ENCODE results near the gene ZDHHC1. TPM values are rescaled to one million over a fixed set of nuclear protein-coding genes. Genes with fewer than 3 reads are reported as not detected.
A peak's percentile ranks its signal among the peaks of the same experiment; 100 is the strongest.
"Not testable (repeated sequence)": the region's sequence is repeated elsewhere in the genome, so short reads cannot be mapped to it uniquely, and the experiment has no call there.

The ZDHHC1 gene
- total and polyA plus RNA-seq, 12 donors = 1.3 to 30.0 (median 12.6) TPM

DNA sequence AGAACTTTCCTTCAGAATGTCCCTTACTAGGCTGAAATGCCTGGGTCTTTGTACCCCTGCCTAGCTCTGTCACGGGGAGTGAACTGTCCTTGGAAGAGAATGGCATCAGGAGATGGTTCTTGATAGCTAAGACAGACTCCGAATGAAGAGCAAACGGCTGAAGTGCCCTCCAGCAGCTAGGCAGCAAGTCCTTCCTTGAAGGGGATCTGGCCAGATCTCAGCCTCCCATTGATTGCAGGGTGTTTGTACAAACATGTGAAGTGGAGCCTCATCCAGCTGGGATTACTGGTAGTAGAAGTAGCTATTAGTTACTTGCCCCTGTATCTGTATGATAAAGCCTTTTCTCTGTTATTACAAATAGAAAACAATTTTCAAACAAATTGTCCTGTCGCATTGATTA lies 58.7 kb downstream of the ZDHHC1 start:
- H3K27me3 ChIP-seq = no peaks in the 10 kb centered on the region
- no peak for DNase-seq
- no peaks in the 10 kb centered on the region for H3K9me3 ChIP-seq (replicated peaks in 1 of 3)
- no peak overlapping the region for H3K4me3 ChIP-seq
- TF ChIP-seq POLR2A (IDR thresholded peaks at IDR 0.05) = no peak
- TF ChIP-seq, protein P1, sequence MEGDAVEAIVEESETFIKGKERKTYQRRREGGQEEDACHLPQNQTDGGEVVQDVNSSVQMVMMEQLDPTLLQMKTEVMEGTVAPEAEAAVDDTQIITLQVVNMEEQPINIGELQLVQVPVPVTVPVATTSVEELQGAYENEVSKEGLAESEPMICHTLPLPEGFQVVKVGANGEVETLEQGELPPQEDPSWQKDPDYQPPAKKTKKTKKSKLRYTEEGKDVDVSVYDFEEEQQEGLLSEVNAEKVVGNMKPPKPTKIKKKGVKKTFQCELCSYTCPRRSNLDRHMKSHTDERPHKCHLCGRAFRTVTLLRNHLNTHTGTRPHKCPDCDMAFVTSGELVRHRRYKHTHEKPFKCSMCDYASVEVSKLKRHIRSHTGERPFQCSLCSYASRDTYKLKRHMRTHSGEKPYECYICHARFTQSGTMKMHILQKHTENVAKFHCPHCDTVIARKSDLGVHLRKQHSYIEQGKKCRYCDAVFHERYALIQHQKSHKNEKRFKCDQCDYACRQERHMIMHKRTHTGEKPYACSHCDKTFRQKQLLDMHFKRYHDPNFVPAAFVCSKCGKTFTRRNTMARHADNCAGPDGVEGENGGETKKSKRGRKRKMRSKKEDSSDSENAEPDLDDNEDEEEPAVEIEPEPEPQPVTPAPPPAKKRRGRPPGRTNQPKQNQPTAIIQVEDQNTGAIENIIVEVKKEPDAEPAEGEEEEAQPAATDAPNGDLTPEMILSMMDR (IDR thresholded peaks at IDR 0.05) = no peak
- WGBS, 4 donors = 59 to 82% (median 72%) methylated on average over 4 of the region's 4 CpGs
- H3K4me1 ChIP-seq (replicated peaks in 1 of 2) = no peaks in the 10 kb centered on the region
- intact Hi-C loops (cut with DNase I) = no loop called here
- H3K36me3 ChIP-seq (replicated peaks in 1 of 2) = no peaks in the 10 kb centered on the region
- H3K27ac ChIP-seq = no peak overlapping the region

DNA sequence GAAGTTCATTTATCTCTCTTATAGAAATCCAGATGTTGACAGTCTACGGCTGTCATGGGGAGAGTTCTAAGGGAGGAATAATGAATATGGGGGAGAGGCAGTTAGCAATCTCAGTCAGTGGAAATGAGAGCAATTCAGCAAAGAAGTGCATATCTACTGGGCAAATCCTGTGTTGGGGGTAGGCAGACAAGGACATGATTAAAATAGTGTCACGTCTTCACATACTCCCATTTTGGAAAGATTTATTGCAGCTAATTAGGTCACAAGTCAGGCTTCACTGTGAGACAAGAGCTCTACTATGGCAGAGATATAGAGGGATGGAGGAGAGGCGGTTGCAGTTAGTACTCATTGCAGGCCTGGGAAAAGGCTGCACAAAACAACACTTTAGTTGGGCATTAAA lies 59.9 kb downstream of the ZDHHC1 start:
- no peak for TF ChIP-seq POLR2A (IDR thresholded peaks at IDR 0.05)
- TF ChIP-seq, protein P1 (IDR thresholded peaks at IDR 0.05) = no peak
- intact Hi-C loops (cut with DNase I) = no loop called here
- Histone ChIP-seq H3K4me3 (no peak overlapping the region), H3K4me1 (replicated peaks in 1 of 2) (no peaks in the 10 kb centered on the region), H3K9me3 (replicated peaks in 1 of 3) (no peaks in the 10 kb centered on the region), H3K27ac (no peak overlapping the region), H3K36me3 (replicated peaks in 1 of 2) (no peaks in the 10 kb centered on the region), H3K27me3 (no peaks in the 10 kb centered on the region)
- 64 to 84% (median 74%) methylated on average over 3 of the region's 3 CpGs for WGBS, 4 donors
- no peak for DNase-seq

DNA sequence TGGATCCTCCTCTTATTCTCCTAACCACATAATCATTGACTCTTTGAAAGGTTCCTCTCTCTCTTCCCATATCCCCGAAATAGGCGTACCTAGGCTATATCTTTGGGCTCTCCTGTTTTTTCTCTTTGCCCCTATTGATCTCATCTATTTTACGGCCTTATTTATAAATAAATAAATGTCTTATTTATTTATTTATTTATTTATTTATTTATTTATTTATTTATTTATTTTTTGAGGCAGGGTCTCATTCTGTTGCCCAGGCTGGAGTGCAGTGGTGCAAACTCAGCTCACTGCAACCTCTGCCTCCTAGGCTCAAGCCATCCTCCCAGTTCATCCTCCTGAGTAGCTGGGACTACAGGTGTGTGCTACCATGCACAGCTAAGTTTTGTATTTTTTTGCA lies 63.8 kb downstream of the ZDHHC1 start:
- H3K27ac ChIP-seq; H3K27me3 ChIP-seq; DNase-seq; H3K4me3 ChIP-seq; intact Hi-C loops (cut with DNase I); H3K36me3 ChIP-seq (replicated peaks in 1 of 2); H3K4me1 ChIP-seq (replicated peaks in 1 of 2); H3K9me3 ChIP-seq (replicated peaks in 1 of 3): not testable (repeated sequence)
- 91 to 98% (median 95%) methylated on average over 3 of the region's 3 CpGs for WGBS, 4 donors

DNA sequence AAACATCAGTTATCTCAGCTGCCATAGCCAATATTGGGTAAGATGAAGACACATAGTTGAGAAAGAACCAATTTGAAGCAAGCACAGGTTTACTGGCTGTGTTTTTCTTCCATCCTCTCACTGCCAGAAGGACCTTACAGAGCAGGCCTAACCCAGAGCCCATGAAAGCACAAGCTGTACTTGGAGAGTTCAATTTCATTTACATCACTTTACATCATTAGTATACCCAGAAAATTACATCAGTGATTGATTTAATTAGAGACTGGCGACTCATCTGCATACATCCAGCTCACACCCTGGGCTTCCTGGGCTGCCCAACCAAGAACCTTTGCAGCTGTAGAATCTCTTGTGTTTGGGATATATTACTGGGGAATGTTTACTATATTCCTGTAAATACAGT lies 66.0 kb downstream of the ZDHHC1 start:
- TF ChIP-seq POLR2A (IDR thresholded peaks at IDR 0.05) = no peak
- TF ChIP-seq, protein P1 (IDR thresholded peaks at IDR 0.05) = no peak
- no peaks in the 10 kb centered on the region for H3K9me3 ChIP-seq (replicated peaks in 1 of 3)
- H3K4me3 ChIP-seq = no peak overlapping the region
- no peaks in the 10 kb centered on the region for H3K27me3 ChIP-seq
- no peak for DNase-seq
- H3K27ac ChIP-seq = no peak overlapping the region
- intact Hi-C loops (cut with DNase I) = no loop called here
- H3K36me3 ChIP-seq (replicated peaks in 1 of 2) = no peaks in the 10 kb centered on the region
- H3K4me1 ChIP-seq (replicated peaks in 1 of 2) = no peaks in the 10 kb centered on the region
- WGBS, 4 donors = 71 to 91% (median 86%) methylated on average over 1 of the region's 1 CpG

DNA sequence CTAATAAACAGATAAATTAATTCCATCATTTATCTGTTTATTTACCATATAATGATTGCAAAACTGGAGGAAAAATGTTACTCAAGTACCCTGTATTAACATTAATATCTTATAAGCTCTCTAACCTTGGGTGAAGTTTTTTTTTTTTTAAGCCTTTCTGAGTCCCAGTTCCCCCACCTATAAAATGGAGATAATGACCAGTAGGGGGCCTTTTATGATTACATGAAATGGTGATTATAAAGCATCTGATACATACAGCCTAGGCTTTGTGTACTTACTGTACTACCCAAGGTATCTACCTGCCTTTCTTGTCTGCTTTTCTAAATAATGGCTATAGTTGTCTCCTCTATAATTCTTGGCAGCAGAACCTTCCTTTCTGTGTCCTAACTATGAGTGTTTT lies 67.1 kb downstream of the ZDHHC1 start:
- Histone ChIP-seq H3K9me3 (replicated peaks in 1 of 3) (no peaks in the 10 kb centered on the region), H3K4me3 (no peak overlapping the region), H3K27me3 (no peaks in the 10 kb centered on the region), H3K36me3 (replicated peaks in 1 of 2) (no peaks in the 10 kb centered on the region), H3K4me1 (replicated peaks in 1 of 2) (no peaks in the 10 kb centered on the region), H3K27ac (no peak overlapping the region)
- DNase-seq = no peak
- intact Hi-C loops (cut with DNase I) = no loop called here
- TF ChIP-seq POLR2A (IDR thresholded peaks at IDR 0.05) = no peak
- TF ChIP-seq, protein P1 (IDR thresholded peaks at IDR 0.05) = peak in 4 of 6 experiments; percentile 19 to 49 (median 30)
